ENCODE results near the gene EHD1.

DNA sequence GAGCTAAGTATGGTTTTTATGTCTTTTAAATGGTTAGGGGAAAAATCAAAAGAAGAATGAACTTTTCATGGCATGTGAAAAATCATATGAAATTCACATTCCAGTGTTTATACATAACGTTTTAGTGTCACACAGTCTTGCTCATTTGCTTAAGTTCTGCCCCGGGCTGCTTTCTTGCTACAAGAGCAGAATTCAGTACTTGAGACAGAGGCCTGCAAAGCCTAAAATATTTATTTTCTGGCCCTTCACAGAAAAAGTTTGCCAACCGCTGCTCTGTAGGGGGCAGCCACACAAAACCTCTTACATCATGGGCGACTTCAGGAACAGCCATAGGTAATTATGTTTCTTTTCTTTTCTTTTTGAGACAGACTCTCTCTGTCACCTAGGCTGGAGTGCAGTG is 39.6 kb upstream of the EHD1 start:
- TF ChIP-seq, protein P1, sequence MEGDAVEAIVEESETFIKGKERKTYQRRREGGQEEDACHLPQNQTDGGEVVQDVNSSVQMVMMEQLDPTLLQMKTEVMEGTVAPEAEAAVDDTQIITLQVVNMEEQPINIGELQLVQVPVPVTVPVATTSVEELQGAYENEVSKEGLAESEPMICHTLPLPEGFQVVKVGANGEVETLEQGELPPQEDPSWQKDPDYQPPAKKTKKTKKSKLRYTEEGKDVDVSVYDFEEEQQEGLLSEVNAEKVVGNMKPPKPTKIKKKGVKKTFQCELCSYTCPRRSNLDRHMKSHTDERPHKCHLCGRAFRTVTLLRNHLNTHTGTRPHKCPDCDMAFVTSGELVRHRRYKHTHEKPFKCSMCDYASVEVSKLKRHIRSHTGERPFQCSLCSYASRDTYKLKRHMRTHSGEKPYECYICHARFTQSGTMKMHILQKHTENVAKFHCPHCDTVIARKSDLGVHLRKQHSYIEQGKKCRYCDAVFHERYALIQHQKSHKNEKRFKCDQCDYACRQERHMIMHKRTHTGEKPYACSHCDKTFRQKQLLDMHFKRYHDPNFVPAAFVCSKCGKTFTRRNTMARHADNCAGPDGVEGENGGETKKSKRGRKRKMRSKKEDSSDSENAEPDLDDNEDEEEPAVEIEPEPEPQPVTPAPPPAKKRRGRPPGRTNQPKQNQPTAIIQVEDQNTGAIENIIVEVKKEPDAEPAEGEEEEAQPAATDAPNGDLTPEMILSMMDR (conservative IDR thresholded peaks at IDR 0.05 in 1 of 2, IDR thresholded peaks at IDR 0.05 in 1 of 2; ENCODE audit: low read depth in 1 of 2, low read length in 2 of 2), result peak; percentile 25 to 41
- no peak for TF ChIP-seq EZH2 (IDR thresholded peaks at IDR 0.05; ENCODE audit: low read length, missing control alignments)

Data from fibroblast of lung (primary cell).